ENCODE measurements around the gene NEO1. TPM values are rescaled to one million over a fixed set of nuclear protein-coding genes. Genes with fewer than 3 reads are reported as not detected.

The NEO1 gene
- total and polyA plus RNA-seq, 9 of the 15 experiments (the other 6 are each of a cell fraction or from before 2014, with no cell fraction given) = 0.08 to 1.7 (median 0.48) TPM

DNA sequence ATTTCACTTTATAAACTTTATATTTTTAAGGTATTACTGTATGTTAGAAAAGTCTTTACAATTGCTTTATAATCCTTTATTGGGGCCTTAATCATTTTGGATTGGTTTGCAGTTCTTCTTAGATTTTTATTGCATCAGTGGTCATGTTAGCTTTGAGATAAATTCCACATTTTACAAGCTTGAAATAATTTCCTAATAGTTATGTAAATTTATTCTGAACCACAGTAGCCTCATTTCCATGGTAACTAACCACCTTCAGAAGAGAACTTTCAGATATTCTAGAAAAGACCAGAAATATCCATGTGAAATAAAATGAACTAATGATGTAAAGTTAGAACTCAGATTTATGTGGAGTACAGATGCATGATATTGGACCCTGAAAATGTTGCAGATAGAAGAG is 94.2 kb downstream of the NEO1 start:
- Histone ChIP-seq H4K20me1 (replicated peaks; ENCODE audit: control insufficient read depth, insufficient read depth, low read length) (no peaks in the 10 kb centered on the region; the same call in 1 of the 2 replicates), H3K9me1 (ENCODE audit: control insufficient read depth, insufficient read depth, low read length) (no peaks in the 10 kb centered on the region), H3K9me3 (replicated peaks; ENCODE audit: control insufficient read depth, insufficient read depth, low read depth, low read length) (no peaks in the 10 kb centered on the region), H3K4me2 (ENCODE audit: insufficient read depth, low read length) (no peak overlapping the region), H3K9ac (ENCODE audit: insufficient read depth in 1 of 2, low read depth in 2 of 2, low read length in 2 of 2) (no peak overlapping the region), H3K27ac (ENCODE audit: extremely low read depth, low read depth, low read length) (no peak overlapping the region), H3K27me3 (ENCODE audit: control insufficient read depth in 2 of 2, insufficient read depth in 2 of 2, low read length in 2 of 2) (no peaks in the 10 kb centered on the region; a peak in 1 of 5 replicates), H2AFZ (ENCODE audit: low read depth, low read length) (no peak overlapping the region), H3K79me2 (ENCODE audit: control insufficient read depth, insufficient read depth, low read length) (no peaks in the 10 kb centered on the region), H3K4me3 (no peak overlapping the region), H3K36me3 (ENCODE audit: control insufficient read depth, insufficient read depth, low read length) (no peaks in the 10 kb centered on the region), H3K4me1 (replicated peaks in 1 of 2; ENCODE audit: control insufficient read depth in 2 of 2, insufficient read depth in 2 of 2, low read length in 2 of 2) (no peaks in the 10 kb centered on the region)
- TF ChIP-seq, protein P1, sequence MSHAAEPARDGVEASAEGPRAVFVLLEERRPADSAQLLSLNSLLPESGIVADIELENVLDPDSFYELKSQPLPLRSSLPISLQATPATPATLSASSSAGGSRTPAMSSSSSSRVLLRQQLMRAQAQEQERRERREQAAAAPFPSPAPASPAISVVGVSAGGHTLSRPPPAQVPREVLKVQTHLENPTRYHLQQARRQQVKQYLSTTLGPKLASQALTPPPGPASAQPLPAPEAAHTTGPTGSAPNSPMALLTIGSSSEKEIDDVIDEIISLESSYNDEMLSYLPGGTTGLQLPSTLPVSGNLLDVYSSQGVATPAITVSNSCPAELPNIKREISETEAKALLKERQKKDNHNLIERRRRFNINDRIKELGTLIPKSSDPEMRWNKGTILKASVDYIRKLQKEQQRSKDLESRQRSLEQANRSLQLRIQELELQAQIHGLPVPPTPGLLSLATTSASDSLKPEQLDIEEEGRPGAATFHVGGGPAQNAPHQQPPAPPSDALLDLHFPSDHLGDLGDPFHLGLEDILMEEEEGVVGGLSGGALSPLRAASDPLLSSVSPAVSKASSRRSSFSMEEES (CRISPR knock-in tag; IDR thresholded peaks at IDR 0.05) = no peak
- TF ChIP-seq COPS2 (conservative IDR thresholded peaks at IDR 0.05) (no peak), STAG1 (CRISPR knock-in tag; IDR thresholded peaks at IDR 0.05; ENCODE audit: borderline replicate concordance) (no peak), ZNF146 (CRISPR knock-in tag; IDR thresholded peaks at IDR 0.05; ENCODE audit: unreplicated experiment) (no peak), BDP1 (IDR thresholded peaks at IDR 0.05; ENCODE audit: insufficient read depth, insufficient read length) (no peak), NONO (IDR thresholded peaks at IDR 0.05; ENCODE audit: low read depth in 2 of 2, low read length in 1 of 2) (no peak), RBM25 (IDR thresholded peaks at IDR 0.05; ENCODE audit: low read depth, low read length, severe bottlenecking) (no peak), PHB (CRISPR knock-in tag; IDR thresholded peaks at IDR 0.05) (no peak), FOXK1 (CRISPR knock-in tag; IDR thresholded peaks at IDR 0.05; ENCODE audit: borderline replicate concordance) (no peak), BRF1 (IDR thresholded peaks at IDR 0.05; ENCODE audit: borderline replicate concordance, extremely low read depth, insufficient read length) (no peak), XRCC3 (IDR thresholded peaks at IDR 0.05) (no peak), KLF16 (IDR thresholded peaks at IDR 0.05) (no peak), SREBF1 (IDR thresholded peaks at IDR 0.05; ENCODE audit: borderline replicate concordance, low read depth, low read length) (no peak), ZNF143 (CRISPR knock-in tag; IDR thresholded peaks at IDR 0.05) (no peak), SMARCA4 (IDR thresholded peaks at IDR 0.05) (no peak)
- TF ChIP-seq, protein P2, sequence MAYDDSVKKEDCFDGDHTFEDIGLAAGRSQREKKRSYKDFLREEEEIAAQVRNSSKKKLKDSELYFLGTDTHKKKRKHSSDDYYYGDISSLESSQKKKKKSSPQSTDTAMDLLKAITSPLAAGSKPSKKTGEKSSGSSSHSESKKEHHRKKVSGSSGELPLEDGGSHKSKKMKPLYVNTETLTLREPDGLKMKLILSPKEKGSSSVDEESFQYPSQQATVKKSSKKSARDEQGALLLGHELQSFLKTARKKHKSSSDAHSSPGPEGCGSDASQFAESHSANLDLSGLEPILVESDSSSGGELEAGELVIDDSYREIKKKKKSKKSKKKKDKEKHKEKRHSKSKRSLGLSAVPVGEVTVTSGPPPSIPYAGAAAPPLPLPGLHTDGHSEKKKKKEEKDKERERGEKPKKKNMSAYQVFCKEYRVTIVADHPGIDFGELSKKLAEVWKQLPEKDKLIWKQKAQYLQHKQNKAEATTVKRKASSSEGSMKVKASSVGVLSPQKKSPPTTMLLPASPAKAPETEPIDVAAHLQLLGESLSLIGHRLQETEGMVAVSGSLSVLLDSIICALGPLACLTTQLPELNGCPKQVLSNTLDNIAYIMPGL (CRISPR knock-in tag; IDR thresholded peaks at IDR 0.05) = no peak
- FAIRE-seq (no peak), ATAC-seq (no peak), DNase-seq (ENCODE audit: extremely low read depth in 1 of 4, low spot score in 3 of 4) (no peak)
- ChIA-PET CTCF (ENCODE audit: low intra/inter-chr PET ratio) (no interaction called here), POLR2A (interaction anchor here (0.6 kb wide), 1 partner anchor 149 kb away, joined by 4 read pairs; no protein-coding TSS in a partner anchor)
- in situ Hi-C loops (cut with MboI) = no loop called here
- BruUV-seq (replicated peaks) = no TSS peak
- intact Hi-C loops (cut with micrococcal nuclease) = no loop called here
